CD4-positive, alpha-beta memory T cell (primary cell): ENCODE results near the gene CEP131. TPM values are rescaled to one million over a fixed set of nuclear protein-coding genes. Genes with fewer than 3 reads are reported as not detected.
A peak's percentile ranks its signal among the peaks of the same experiment; 100 is the strongest.

Experiments
- CTCF ChIA-PET: fragments of 350-600 bp; sonication (Branson Sonifier 250); formaldehyde crosslinking; loops from one replicate; lab custom pipeline; 2021; ENCODE audit warnings: inconsistent platforms; ENCODE audit not compliant: partially characterized antibody; lab: Charles Lee
- POLR2A ChIA-PET: fragments of 350-600 bp; sonication (Branson Sonifier 250); formaldehyde crosslinking; loops from one replicate; lab custom pipeline; 2021; ENCODE audit not compliant: partially characterized antibody; lab: Charles Lee
- DNase-seq, 5 donors: peaks; one replicate each; pipeline versions ENCODE4 v3.0.0 to v3.0.0-alpha.2; 2020 to 2022; ENCODE audit warnings: mixed read lengths in 1 of 5
- H3K27ac ChIP-seq: one replicate; pipeline ENCODE4 v1.7.0; 2013; ENCODE audit warnings: low read depth, low read length
- H3K27me3 ChIP-seq: 2 replicates; pipeline ENCODE4 v1.7.0; 2013; ENCODE audit warnings: mild to moderate bottlenecking, low read length, moderate library complexity; ENCODE audit not compliant: insufficient read depth
- H3K36me3 ChIP-seq: 2 replicates; pipeline ENCODE4 v1.7.0; 2013; ENCODE audit warnings: mild to moderate bottlenecking, low read length, moderate library complexity; ENCODE audit not compliant: insufficient read depth
- H3K4me1 ChIP-seq: 2 replicates; pipeline ENCODE4 v1.7.0; 2013; ENCODE audit warnings: mild to moderate bottlenecking, low read length, moderate library complexity; ENCODE audit not compliant: insufficient read depth
- H3K4me3 ChIP-seq, 2 donors: one replicate each; pipeline ENCODE4 v1.7.0; 2013; ENCODE audit warnings: low read length in 2 of 2, mild to moderate bottlenecking in 1 of 2
- H3K9me3 ChIP-seq, 2 donors: one replicate each; pipeline ENCODE4 v1.7.0; 2013; ENCODE audit warnings: low read length in 2 of 2, control low read depth in 1 of 2; ENCODE audit not compliant: control insufficient read depth in 1 of 2
- H3K27ac Mint-ChIP-seq, 7 donors: one replicate each; pipeline ENCODE4 v1.8.0; 2020 to 2021; ENCODE audit warnings: mixed read lengths in 7 of 7, mild to moderate bottlenecking in 6 of 7, inconsistent platforms in 3 of 7, moderate library complexity in 3 of 7
- H3K27me3 Mint-ChIP-seq, 2 donors: one replicate each; pipeline ENCODE4 v1.8.0; 2020 to 2021; ENCODE audit warnings: mixed read lengths in 2 of 2
- H3K36me3 Mint-ChIP-seq, 2 donors: one replicate each; pipeline ENCODE4 v1.8.0; 2020 to 2021; ENCODE audit warnings: mixed read lengths in 2 of 2, inconsistent platforms in 1 of 2, mild to moderate bottlenecking in 1 of 2
- H3K4me1 Mint-ChIP-seq, 4 donors: one replicate each; pipeline ENCODE4 v1.8.0; 2020 to 2021; ENCODE audit warnings: mixed read lengths in 4 of 4, mild to moderate bottlenecking in 1 of 4
- H3K4me3 Mint-ChIP-seq, 8 donors: one replicate each; pipeline ENCODE4 v1.8.0; 2020 to 2021; ENCODE audit warnings: mixed read lengths in 8 of 8, mild to moderate bottlenecking in 7 of 8, moderate library complexity in 6 of 8, inconsistent platforms in 3 of 8
- H3K9me3 Mint-ChIP-seq, 8 donors: one replicate each; pipeline ENCODE4 v1.8.0; 2020 to 2021; ENCODE audit warnings: mixed read lengths in 8 of 8, mild to moderate bottlenecking in 5 of 8, inconsistent platforms in 3 of 8, moderate library complexity in 1 of 8
- intact Hi-C: fragments of 100-400 bp; cut with micrococcal nuclease; formaldehyde crosslinking; loops from one replicate; pipeline ENCODE4 v1.15.1; 2023
- polyA plus RNA-seq, 2 donors: library from polyadenylated mRNA; unstranded; fragments of 300-500 nt; fragmentation: Illumina TruSeq; gene quantifications; one replicate each; pipeline ENCODE4 v1.2.3, GENCODE V29; 2021
- total RNA-seq, 2 experiments: library from RNA; stranded (reverse); gene quantifications; one replicate each; pipeline ENCODE4 v1.2.3, GENCODE V29; 2021

CEP131 gene
- total and polyA plus RNA-seq, 4 experiments from 2014 or later, result 1.7 to 10.5 (median 6.7) TPM

DNA sequence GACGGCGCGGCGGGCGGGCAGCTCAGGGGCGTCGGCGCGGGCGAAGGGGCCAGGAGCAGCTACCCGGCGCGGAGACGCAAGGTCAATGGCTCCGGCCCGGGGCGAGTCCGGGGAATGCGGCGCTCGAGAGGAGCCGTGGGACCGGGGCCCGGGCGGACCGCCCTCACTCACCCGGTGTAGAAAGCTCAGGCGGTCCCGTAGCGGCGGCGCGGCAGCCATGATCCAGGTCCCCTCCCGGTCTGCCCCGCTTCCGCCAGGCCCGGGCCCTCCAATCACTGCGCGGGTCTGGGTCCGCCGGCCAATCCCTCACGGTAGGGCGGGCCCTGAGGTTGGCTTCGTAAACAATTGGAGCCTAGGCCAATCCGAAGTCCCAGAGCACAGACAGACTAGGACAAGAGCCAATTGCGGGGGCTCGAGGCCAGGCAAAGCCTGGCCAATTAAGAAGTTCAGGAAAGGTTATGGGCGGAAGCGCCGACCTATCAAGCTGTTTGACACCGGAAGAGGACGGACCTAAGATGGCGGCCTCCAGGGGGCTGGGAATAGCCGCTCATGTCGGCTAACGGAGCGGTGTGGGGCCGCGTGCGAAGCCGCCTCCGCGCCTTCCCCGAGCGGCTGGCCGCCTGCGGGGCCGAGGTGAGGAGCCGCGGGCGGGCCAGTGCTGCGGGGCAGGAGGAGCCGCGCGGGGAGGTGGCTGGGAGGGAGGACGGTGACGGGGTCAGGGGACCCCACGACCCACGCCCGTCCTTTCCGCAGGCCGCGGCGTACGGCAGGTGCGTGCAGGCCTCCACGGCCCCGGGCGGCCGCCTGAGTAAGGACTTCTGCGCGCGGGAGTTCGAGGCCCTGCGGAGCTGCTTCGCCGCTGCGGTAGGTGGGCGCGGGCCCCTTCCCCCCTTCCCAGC lies 16.3 kb upstream of the CEP131 start, which contains the start of the genes NDUFAF8 and TEPSIN:
Gene NDUFAF8 (plus strand): TSS at position 504 of the 899 bp plus-strand sequence. CDS start 46 bp downstream, at position 550.
Gene TEPSIN (minus strand): TSS at position 241 of the 899 bp plus-strand sequence. CDS start 22 bp downstream, at position 219.
- no peaks in the 10 kb centered on the region for H3K9me3 Mint-ChIP-seq
- Histone ChIP-seq H3K9me3 (no peaks in the 10 kb centered on the region), H3K4me1 (peaks cover 37% of the 10 kb centered on the region), H3K27me3 (no peaks in the 10 kb centered on the region), H3K27ac (peak within 1 kb of the TSS; percentile 80), H3K4me3 (peak within 1 kb of the TSS; percentile 76 to 89), H3K36me3 (no peaks in the 10 kb centered on the region)
- peaks cover 13 to 42% (median 34%) of the 10 kb centered on the region in 4 donors for H3K4me1 Mint-ChIP-seq
- peak; percentile 95 to 99 (median 98) for DNase-seq
- CTCF ChIA-PET, result interaction anchor here (1.0 to 2.1 kb wide), 4 partner anchors 14 to 96 kb away, joined by 3 to 7 read pairs (median 6); partner anchors contain the start of gene CEP131
- H3K27ac Mint-ChIP-seq, result peak within 1 kb of the TSS; percentile 86 to 95 (median 92)
- intact Hi-C loops, result loop anchor here (1.0 to 5.0 kb wide), 3 partner anchors 16 to 273 kb away; partner anchors contain the start of genes ACTG1 and SLC38A10
- peaks cover 0 to 12% of the 10 kb centered on the region in 2 donors for H3K36me3 Mint-ChIP-seq
- H3K4me3 Mint-ChIP-seq, result peak within 1 kb of the TSS; percentile 91 to 96 (median 94)
- H3K27me3 Mint-ChIP-seq, result no peaks in the 10 kb centered on the region
- POLR2A ChIA-PET, result interaction anchor here (0.6 to 2.7 kb wide), 21 partner anchors 9 to 1138 kb away, joined by 3 to 48 read pairs (median 4); partner anchors contain the start of genes BAIAP2, CEP131, FAAP100 and GAA

DNA sequence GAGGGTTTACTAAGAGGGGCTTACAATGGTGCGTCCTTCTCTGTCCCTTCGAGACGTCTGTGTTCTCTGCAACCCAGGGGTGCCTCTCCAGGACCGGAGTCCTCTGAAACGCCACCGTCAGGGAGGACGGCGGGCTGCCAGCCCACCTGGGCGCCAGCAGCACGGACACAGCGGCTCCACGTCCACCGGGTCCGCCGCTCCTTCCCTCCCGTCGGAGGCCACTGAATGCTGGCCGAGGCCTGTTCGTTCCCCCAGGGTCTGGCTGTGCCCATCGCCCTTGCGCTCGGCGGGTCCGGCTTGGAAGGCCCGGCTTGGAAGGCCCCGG lies 15.7 kb upstream of the CEP131 start:
- Mint-ChIP-seq H3K4me3 (peak overlapping the region; percentile 77 to 95 (median 91)), H3K36me3 (peaks cover 0 to 12% of the 10 kb centered on the region in 2 donors), H3K27ac (peak overlapping the region in 1 of 7 donors; percentile 46), H3K4me1 (peaks cover 13 to 42% (median 34%) of the 10 kb centered on the region in 4 donors), H3K9me3 (no peaks in the 10 kb centered on the region), H3K27me3 (no peaks in the 10 kb centered on the region)
- POLR2A ChIA-PET, result interaction anchor here (0.6 to 2.7 kb wide), 17 partner anchors 12 to 1137 kb away, joined by 3 to 48 read pairs (median 4); partner anchors contain the start of genes CEP131, FAAP100, GAA and SLC38A10
- peak overlapping the region; percentile 80 for H3K27ac ChIP-seq
- H3K4me1 ChIP-seq, result peaks cover 37% of the 10 kb centered on the region
- intact Hi-C loops, result loop anchor here (5.0 kb wide), 1 partner anchor 59 kb away; the partner anchor contains the start of gene SLC38A10
- H3K36me3 ChIP-seq, result peaks cover 2% of the 10 kb centered on the region
- DNase-seq, result peak in 1 of 5 donors; percentile 38
- no peaks in the 10 kb centered on the region for H3K9me3 ChIP-seq
- CTCF ChIA-PET, result interaction anchor here (1.0 to 2.1 kb wide), 4 partner anchors 14 to 95 kb away, joined by 3 to 7 read pairs (median 6); partner anchors contain the start of gene CEP131
- H3K4me3 ChIP-seq, result peak overlapping the region; percentile 76 to 89
- no peaks in the 10 kb centered on the region for H3K27me3 ChIP-seq

DNA sequence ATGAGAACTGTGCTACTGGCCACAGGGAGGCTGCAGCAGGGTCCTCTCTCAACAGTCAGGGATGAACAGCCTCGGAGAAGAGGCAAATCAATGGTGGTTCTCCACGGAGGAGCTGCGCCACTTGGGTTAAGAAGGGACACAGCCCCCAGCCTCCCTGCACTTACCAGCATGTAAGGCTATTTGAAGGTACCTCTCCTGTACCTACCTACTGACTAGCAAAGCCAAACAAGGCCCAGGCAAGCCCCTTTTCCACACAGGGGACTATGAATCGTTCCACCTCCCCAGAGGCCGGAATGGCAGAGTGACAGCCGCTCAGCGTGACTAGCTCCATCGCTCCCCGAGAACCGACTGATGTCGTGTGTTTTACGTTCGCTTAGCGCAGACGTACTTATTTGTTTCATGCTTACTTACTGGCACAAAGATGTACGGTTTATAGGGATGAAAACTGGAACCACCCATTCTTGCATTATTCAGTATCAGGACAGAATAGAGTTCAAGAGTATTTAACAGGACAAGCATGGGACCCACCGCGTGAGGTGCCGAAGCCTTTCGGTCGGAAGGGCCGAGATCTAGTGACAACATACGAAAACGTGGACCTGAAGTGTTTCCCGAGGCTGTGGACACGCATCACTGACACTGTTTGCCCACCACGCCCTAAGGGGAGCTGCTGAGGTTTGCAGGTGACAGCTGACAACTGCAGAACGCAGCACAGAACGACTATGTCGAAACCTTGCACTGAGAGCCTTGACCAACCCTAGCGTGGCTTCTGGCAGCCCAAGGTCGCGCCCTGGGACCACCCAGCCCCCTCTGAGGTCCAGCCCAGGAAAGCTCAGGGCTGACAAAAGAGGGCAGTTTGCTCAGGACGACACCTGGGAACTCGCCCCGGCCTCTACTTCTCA lies 15.1 kb upstream of the CEP131 start:
- CTCF ChIA-PET, result interaction anchor here (1.0 to 2.1 kb wide), 3 partner anchors 15 to 59 kb away, joined by 3 to 7 read pairs (median 6); partner anchors contain the start of gene CEP131
- Mint-ChIP-seq H3K9me3 (no peaks in the 10 kb centered on the region), H3K4me3 (peak overlapping the region; percentile 77 to 95 (median 91)), H3K4me1 (peaks cover 13 to 42% (median 34%) of the 10 kb centered on the region in 4 donors), H3K36me3 (peaks cover 0 to 14% of the 10 kb centered on the region in 2 donors), H3K27me3 (no peaks in the 10 kb centered on the region), H3K27ac (peak overlapping the region; percentile 38 to 69 (median 46))
- Histone ChIP-seq H3K4me3 (peak overlapping the region; percentile 76 to 89), H3K9me3 (no peaks in the 10 kb centered on the region), H3K27me3 (no peaks in the 10 kb centered on the region), H3K27ac (peak overlapping the region; percentile 80), H3K4me1 (peaks cover 37% of the 10 kb centered on the region), H3K36me3 (peaks cover 7% of the 10 kb centered on the region)
- intact Hi-C loops, result loop anchor here (5.0 kb wide), 1 partner anchor 59 kb away; the partner anchor contains the start of gene SLC38A10
- POLR2A ChIA-PET, result interaction anchor here (0.6 to 2.7 kb wide), 10 partner anchors 11 to 314 kb away, joined by 3 to 48 read pairs (median 8); partner anchors contain the start of genes CEP131, FAAP100 and SLC38A10
- DNase-seq, result peak in 1 of 5 donors; percentile 35

DNA sequence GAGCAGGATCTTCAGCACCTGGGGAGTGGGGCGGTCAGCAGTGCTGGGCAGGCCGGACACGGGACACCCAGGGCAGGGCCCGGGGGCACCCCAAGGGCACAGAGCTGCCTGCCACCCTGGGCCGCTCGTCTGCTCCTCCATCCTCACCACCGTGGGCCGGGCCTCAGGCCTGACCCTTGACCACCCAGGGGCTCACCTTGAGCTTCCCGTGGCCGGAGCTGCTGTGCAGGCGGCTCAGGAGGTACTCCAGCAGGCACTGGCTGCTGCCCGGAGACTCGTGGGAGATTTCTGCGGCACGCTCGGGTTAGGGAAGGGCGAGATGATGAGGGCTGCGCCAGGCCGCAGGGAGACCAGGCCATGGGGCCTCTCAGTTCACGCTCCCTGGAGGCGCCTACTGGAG lies 14.0 kb upstream of the CEP131 start:
- intact Hi-C loops, result loop anchor here (5.0 kb wide), 1 partner anchor 61 kb away; the partner anchor contains the start of gene SLC38A10
- DNase-seq, result no peak
- Histone ChIP-seq H3K4me1 (peaks cover 37% of the 10 kb centered on the region), H3K36me3 (peaks cover 17% of the 10 kb centered on the region), H3K27me3 (no peaks in the 10 kb centered on the region), H3K27ac (no peak overlapping the region), H3K9me3 (no peaks in the 10 kb centered on the region), H3K4me3 (no peak overlapping the region)
- peaks cover 0 to 14% of the 10 kb centered on the region in 2 donors for H3K36me3 Mint-ChIP-seq
- POLR2A ChIA-PET, result interaction anchor here (1.0 kb wide), 1 partner anchor 782 kb away, joined by 3 read pairs; no protein-coding TSS in a partner anchor
- CTCF ChIA-PET, result no interaction called here
- peak overlapping the region in 1 of 7 donors; percentile 73 for H3K27ac Mint-ChIP-seq
- H3K4me3 Mint-ChIP-seq, result peak overlapping the region in 2 of 8 donors; percentile 66 to 77
- H3K4me1 Mint-ChIP-seq, result peaks cover 11 to 40% (median 32%) of the 10 kb centered on the region in 4 donors
- H3K9me3 Mint-ChIP-seq, result no peaks in the 10 kb centered on the region
- H3K27me3 Mint-ChIP-seq, result no peaks in the 10 kb centered on the region

DNA sequence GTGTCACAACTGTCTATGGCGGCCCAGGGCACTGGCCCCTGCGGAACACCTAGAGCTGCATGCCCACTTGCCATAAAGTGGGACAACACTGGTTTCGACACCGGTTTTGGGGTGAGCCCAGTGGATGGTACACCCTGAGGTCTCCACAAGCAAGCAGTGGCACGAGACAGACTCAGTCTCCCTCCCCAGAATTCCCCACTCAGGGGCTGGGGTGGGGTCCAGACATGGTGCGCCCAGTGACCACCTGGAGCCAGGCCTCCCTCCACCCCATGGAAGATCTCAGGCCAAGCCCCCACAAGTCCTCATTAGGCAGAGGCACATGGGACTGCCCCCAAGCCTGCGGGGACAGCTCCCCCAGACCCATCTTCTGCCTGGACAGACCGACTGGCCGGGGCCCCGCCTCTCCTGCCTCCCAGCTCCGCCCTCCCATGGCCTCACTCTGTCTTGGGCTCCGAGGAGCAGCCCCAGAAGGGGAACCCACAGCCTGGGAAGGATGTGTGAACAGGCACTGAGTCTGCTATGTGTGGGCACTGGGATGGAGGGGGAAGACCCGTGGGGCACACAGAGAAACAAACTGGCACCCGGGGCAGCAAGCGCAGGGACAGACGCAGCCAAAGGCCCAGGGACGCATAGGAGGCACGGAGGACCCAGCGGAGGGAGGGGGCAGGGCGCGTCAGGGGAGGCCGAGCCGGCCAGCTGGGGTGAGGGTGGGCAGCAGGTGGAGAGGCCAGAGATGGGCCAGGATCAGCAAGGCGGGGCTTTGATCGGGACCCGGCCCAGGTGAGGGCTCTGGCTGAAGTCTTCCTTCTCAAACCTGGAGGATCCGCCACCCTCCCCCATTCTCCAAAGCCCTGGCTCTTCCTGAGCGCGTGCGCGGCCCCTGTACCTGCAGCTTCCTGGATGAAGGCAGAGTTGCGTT lies 13.3 kb upstream of the CEP131 start:
- Mint-ChIP-seq H3K27ac (no peak overlapping the region), H3K9me3 (no peaks in the 10 kb centered on the region), H3K27me3 (no peaks in the 10 kb centered on the region), H3K4me1 (peaks cover 11 to 37% (median 30%) of the 10 kb centered on the region in 4 donors), H3K4me3 (peak overlapping the region in 3 of 8 donors; percentile 12 to 69 (median 43)), H3K36me3 (peaks cover 1 to 15% of the 10 kb centered on the region in 2 donors)
- Histone ChIP-seq H3K36me3 (peaks cover 20% of the 10 kb centered on the region), H3K4me3 (no peak overlapping the region), H3K27me3 (no peaks in the 10 kb centered on the region), H3K9me3 (no peaks in the 10 kb centered on the region), H3K4me1 (peaks cover 37% of the 10 kb centered on the region), H3K27ac (no peak overlapping the region)
- intact Hi-C loops, result loop anchor here (5.0 kb wide), 1 partner anchor 61 kb away; the partner anchor contains the start of gene SLC38A10
- CTCF ChIA-PET, result no interaction called here
- POLR2A ChIA-PET, result interaction anchor here (0.5 to 1.0 kb wide), 3 partner anchors 11 to 782 kb away, joined by 3 read pairs; no protein-coding TSS in a partner anchor
- peak in 1 of 5 donors; percentile 32 for DNase-seq
